Hindlimb muscle (tissue), 1 donor: ENCODE results near the gene AGBL3. TPM values are rescaled to one million over a fixed set of nuclear protein-coding genes. Genes with fewer than 3 reads are reported as not detected.
"Not testable (repeated sequence)": the region's sequence is repeated elsewhere in the genome, so short reads cannot be mapped to it uniquely, and the experiment has no call there.

ENCODE experiments used
- DNase-seq: peaks from one replicate; pipeline ENCODE4 v3.0.0-alpha.2; 2013
- polyA plus RNA-seq: library from polyadenylated mRNA; unstranded; fragments of 120-200 nt; gene quantifications from one replicate; pipeline ENCODE4 v1.2.1, GENCODE V29; 2013; ENCODE audit not compliant: insufficient read length

The AGBL3 gene
- polyA plus RNA-seq, 1 donor = 3.6 TPM

GRCh38 chr7:134966691-134967090 is 19.6 kb upstream of the AGBL3 start:
- no peak for DNase-seq

DNA sequence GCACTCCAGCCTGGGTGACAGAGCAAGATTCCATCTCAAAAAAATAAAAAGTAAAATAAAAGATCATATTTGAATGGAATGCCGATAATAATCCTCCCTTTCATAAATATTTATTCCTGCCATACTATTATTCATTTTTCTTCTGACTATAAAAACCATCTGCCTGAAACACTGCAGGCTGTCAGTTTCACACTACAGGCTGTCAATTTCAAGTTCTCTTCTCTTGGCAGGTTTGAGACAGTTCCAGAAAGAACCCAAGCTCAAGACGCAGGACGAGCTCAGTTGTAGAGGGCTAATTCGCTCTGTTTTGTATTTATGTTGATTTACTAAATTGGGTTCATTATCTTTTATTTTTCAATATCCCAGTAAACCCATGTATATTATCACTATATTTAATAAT is 18.2 kb upstream of the AGBL3 start:
- DNase-seq = no peak

GRCh38 chr7:134981645-134982044 is 4.7 kb upstream of the AGBL3 start:
- DNase-seq = not testable (repeated sequence)

GRCh38 chr7:134985894-134986362 is 380 bp upstream of the AGBL3 start:
- no peak for DNase-seq

GRCh38 chr7:134988161-134988560 is 1.9 kb downstream of the AGBL3 start:
- no peak for DNase-seq

DNA sequence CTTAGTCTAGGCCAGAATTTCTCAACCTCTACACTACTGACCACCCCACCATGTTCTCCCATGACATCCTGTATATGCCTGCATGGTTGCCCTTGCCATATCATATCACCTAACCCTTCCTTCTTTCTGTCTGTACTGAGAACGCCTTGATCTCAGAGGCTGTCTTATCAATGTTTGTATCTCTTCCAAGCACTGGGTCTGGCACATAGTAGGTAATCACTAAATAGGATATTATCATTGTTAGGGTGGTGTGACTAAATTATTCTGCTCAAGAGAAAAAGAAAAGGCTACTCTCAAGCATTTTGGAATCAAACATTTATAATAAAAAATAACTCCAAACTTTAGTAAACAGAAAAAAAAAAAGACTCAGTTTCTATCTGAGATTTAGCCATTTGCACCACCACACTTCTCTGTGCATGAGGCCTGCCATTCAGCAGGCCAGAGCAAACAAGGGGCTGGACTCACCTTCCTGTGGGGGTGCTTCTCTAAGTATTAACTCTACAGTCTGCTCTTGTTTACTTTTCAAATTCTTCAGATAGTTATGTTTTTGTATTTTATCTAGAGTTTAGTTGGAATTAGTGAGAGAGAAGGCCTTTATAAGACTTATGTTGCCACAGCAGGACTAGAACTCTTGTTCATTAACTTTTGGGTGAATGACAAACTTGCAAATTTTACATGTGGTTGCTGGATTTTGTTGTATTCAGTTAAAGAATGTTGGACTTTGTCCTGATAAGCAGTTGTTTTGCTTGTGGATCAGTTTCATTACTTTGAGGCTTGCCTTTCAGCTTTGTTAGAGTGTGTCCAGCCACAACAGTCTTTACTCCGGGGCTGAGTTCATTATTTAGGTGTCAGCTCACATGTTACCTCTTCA is 5.4 kb downstream of the AGBL3 start:
- no peak for DNase-seq

GRCh38 chr7:134992626-134993179 is 6.4 kb downstream of the AGBL3 start:
- no peak for DNase-seq

DNA sequence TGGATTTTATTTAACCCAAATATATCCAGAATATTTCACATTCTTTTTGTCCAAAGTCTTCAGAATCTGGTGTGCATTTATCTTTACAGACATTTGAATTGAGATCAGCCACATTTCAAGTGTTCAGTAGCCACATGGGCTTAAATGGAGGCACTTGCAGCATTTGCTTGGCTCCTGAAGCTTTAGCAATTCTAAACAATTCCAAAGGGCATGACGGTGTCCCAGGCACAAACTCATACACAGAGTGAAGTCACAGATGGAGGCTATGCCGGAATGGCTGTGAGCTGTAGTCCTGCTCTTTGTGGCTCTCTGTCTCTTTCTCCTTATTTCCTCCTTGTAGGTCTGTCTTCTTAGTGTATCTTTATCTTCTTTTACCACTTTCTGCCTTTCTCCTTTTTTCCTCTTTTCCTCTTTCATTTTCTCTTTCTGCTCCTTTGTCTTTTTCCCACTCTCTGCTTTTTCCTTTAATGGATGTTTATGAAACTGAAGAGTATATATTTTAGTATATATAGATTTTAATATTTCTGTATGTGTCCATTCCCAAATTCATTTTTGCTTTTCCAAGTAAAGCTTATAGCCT is 7.7 kb downstream of the AGBL3 start:
- DNase-seq = no peak

DNA sequence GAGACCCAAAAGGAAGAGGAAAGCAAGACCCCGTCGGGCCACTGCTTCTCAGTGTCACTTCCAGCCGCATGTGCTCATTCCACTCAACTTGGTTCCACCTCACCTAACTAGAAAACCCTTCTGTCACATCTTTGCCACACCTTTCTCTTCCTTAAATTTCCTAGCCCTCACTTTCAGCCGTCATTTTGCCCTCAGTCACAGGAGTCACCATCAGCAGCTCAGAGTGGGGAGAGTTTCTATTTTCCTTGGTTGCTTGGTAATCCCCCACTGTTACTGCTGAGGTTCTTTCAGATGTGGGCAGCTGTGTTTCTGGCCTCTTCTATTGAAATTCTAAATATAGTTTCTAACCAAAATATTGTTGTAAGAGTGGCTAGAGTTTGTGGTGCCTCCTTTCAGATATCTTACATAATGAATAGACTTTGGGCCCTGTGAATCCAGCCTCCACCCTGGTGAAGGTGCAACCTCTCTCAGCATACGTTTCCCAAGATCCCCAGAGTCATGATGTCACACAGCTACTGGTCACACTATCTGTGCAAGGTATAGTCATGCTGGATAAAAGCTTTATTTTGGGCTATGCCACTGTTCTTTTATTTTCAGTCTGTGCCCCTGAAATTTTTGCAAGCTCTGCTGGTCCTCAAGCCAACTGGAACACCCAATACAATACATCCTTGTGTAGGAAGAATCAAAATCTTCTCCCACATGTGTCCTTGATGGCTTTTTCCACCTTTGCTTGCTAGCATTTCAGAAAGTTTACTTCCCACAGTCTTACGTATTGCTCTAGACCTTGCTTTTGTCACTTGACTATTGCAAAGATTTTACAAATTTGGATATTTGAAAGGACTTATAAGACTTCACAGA is 9.2 kb downstream of the AGBL3 start:
- DNase-seq = no peak

- no peak for DNase-seq
Measured at GRCh38 chr7:134996097-134996550, 9.8 kb downstream of the AGBL3 start.

DNA sequence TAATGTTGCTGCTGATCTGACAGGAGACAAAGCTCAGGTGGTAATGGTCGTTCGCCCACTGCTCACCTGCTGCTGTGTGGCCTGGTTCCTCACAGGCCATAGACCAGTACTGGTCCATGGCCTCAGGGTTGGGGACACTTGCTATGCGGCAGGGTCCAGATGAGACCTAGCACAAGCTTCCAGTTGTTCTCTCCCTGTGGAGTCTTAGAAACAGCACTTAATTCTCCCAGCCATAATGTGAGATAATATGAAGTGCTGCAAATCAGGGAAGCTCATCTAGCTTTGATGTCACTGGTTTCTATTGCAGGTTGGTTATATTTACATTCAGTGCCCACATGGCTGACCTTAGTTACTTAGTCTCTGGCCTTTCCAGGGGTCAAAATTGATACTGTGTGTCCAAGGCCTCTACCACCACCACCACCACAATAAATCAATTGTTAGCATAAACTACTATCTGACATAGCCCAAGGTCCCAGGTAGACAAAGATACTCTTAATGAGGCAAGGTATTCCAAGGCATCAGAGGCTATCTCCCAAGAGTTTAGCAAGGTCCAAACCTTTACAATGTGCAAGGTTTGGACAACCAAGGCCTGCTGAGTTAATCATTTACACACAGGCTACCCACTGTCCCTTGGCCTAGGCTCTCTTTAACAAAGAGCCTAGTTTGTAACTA is 11.0 kb downstream of the AGBL3 start:
- no peak for DNase-seq

GRCh38 chr7:134999136-134999535 is 12.8 kb downstream of the AGBL3 start:
- no peak for DNase-seq

- no peak for DNase-seq
Measured at GRCh38 chr7:135001390-135002165, 15.3 kb downstream of the AGBL3 start.

GRCh38 chr7:135012229-135012628 is 25.9 kb downstream of the AGBL3 start:
- no peak for DNase-seq

- no peak for DNase-seq
Measured at GRCh38 chr7:135023622-135024021, 37.3 kb downstream of the AGBL3 start.

DNA sequence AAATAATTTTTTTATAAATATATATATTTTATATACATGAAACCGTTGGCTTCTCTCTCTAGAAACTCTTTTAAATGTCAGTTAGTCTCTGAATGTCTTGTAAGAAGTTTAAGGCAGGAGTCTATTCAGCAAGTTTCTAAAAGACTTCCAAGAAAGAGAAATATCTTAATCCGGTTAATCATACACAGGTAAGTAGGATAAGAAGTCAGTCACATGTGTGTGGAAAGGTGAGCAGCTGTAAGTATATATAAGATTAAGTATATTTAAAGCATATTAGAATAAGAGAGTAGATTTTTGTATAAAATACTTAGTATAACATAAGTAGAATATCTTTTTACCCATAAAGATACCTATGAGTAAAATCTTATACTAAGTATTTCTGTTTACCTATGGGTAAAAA is 48.9 kb downstream of the AGBL3 start:
- no peak for DNase-seq

DNA sequence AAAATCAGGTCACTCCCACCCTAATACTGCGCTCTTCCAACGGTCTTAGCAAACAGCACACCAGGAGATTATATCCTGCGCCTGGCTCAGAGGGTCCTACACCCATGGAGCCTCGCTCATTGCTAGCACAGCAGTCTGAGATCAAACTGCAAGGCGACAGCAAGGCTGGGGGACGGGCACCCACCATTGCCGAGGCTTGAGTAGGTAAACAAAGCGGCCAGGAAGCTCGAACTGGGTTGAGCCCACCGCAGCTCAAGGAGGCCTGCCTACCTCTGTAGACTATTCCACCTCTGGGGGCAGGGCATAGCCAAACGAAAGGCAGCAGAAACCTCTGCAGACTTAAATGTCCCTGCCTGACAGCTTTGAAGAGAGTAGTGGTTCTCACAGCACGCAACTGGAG is 80.7 kb downstream of the AGBL3 start:
- DNase-seq = not testable (repeated sequence)

- DNase-seq = no peak
Measured at GRCh38 chr7:135074096-135074495, 87.8 kb downstream of the AGBL3 start.

DNA sequence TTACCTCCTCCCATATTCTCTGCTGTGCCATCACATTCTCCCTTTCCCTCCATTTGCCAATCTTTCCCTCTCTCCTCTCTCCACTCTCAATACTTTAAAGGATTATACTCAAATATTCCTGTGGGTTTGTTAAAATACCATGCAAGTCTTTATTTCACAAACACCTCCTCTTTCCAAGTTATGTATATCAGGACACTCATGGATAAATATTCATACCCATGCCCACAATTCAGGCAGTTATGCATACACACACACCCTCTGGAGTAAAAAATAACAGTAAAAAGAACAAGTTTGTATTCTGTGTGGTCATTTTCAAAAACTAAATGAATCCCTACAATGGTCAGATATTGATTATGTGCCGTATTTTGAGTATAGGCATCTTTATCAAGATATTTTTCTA is 88.2 kb downstream of the AGBL3 start:
- DNase-seq = no peak

- DNase-seq = no peak
Measured at GRCh38 chr7:135075716-135076115, 89.4 kb downstream of the AGBL3 start.

- DNase-seq = no peak
Measured at GRCh38 chr7:135076882-135077281, 90.6 kb downstream of the AGBL3 start.
